ENCODE data around the gene ZNF146.
"Not testable (repeated sequence)": the region's sequence is repeated elsewhere in the genome, so short reads cannot be mapped to it uniquely, and the experiment has no call there.

Gene ZNF146

GRCh38 chr19:36214386-36215275, at the start of gene ZNF146, which contains the start of gene ZNF565:
Gene ZNF146, plus strand, starts transcription at chr19:36215106. Its CDS starts 21,335 bp downstream, at chr19:36236441.
Gene ZNF565, minus strand, starts transcription at chr19:36214665. Its CDS starts 12,680 bp downstream, at chr19:36201985.
- DNase-seq (ENCODE audit: low spot score): peak; percentile 95

DNA sequence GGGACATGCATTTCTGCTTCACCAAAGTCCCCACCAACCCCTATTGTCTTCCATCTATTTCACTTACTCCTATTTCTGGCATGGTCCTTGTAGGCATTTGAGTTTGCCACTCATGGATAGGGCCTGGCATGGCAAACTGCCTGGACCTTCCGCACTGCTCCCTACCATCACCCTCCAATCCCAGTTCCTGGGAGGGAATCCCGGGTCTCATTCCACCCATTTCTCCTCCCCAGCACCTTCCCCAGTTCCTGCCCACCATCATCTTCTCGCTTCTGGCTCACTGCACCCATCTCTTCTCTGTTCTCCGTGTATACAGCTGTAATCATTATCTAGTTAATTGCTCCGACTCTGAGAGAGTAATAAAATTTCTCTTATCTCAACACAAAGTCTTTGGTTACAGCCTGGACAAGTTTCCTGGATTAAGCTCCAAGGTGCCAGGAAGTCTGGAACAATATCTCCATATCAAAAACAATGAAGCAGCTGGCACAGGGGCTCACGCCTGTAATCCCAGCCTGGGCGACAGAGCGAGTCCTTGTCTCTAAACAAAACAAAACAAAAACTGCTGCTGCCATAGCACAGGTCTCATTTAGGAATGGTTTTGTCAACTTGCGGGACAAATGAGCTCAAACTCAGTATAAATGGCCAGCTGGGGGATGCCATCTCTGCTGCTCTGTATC, 45.7 kb upstream of the ZNF146 start:
- no peak for DNase-seq (ENCODE audit: low spot score)

DNA sequence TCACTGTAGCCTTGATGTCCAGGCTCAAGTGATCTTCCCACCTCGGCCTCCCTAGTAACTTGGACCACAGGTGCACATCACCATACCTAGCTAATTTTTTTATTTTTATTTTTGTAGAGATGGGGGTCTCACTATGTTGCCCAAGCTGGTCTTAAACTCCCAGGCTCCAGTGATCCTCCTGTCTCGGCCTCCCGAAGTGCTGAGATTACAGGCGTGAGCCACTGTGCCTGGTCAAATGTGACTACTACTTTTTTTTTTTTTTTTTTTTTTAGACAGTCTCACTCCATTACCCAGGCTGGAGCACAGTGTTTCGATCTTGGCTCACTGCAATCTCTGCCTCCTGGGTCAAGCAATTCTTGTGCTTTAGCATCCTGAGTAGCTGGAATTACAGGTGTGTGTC, 42.1 kb upstream of the ZNF146 start:
- DNase-seq (ENCODE audit: low spot score): no peak

DNA sequence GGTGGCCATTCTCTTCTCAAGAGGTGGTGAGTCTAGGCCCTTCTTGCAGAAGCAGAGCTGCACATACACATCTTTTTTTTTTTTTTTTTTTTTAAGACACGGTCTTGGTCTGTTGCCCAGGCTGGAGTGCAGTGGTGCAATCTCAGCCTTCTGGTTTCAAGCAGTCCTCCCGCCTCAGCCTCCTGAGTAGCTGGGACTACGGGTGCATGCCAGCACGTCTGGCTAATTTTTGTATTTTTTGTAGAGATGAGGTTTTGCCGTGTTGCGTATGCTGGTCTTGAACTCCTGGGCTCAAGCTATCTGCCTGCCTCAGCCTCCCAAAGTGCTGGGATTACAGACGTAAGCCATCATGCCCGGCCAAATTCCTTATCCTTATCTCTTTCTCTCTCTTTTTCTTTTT, 41.1 kb upstream of the ZNF146 start:
- DNase-seq (ENCODE audit: low spot score): not testable (repeated sequence)

GRCh38 chr19:36179077-36179476, 35.8 kb upstream of the ZNF146 start:
- DNase-seq (ENCODE audit: low spot score): not testable (repeated sequence)

DNA sequence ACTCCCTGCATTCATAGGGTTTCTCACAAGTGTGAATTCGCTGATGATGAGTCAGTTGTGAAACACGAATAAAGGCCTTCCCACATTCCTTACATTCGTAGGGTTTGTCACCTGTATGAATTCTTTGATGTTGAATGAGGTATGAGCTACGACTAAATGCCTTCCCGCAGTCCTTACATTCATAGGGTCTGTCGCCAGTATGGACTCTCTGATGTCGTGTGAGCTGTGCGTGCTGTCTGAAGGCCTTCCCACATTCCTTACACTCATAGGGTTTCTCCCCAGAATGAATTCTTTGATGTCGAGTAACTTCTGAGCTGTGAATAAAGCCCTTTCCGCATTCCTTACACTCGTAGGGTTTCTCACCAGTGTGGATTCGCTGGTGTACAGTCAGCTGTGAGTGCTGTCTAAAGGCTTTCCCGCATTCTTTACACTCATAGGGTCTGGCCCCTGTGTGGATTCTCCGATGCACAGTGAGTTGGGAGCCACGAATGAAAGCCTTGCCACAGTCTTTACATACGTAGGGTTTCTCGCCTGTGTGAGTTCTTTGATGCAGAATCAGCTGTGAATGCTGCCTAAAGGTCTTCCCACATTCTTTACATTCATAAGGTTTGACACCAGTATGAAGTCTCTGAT, 32.2 kb upstream of the ZNF146 start:
- DNase-seq (ENCODE audit: low spot score): no peak

DNA sequence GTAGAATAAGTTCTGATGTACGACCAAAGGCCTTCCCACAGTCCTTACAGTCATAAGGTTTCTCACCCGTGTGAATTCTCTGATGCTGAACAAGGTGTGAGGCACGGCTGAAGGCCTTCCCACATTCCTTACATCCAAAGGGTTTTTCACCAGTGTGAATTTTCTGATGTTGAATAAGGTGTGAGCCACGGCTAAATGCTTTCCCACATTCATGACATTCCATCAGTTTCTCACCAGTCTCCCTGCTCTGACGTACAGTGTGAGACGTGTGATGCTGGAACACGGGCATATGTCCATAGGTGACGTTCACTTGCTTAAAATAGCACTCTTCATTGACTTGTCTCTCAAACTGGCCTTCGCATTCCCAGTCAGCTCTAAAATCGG, 31.7 kb upstream of the ZNF146 start:
- DNase-seq (ENCODE audit: low spot score): no peak

DNA sequence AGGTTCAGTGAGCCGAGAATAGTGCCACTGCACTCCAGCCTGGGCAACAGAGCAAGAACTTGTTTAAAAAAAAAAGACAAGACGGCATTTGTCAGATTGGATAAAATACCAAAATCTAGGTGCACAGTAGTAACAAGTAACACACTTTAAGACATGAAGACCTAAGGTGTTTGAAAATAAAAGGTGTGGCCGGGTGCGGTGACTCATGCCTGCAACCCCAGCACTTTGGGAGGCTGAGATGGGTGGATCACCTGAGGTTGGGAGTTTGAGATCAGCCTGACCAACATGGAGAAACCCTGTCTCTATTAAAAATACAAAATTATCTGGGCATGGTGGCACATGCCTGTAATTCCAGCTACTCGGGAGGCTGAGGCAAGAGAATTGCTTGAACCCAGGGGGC, 28.2 kb upstream of the ZNF146 start:
- DNase-seq (ENCODE audit: low spot score): not testable (repeated sequence)

DNA sequence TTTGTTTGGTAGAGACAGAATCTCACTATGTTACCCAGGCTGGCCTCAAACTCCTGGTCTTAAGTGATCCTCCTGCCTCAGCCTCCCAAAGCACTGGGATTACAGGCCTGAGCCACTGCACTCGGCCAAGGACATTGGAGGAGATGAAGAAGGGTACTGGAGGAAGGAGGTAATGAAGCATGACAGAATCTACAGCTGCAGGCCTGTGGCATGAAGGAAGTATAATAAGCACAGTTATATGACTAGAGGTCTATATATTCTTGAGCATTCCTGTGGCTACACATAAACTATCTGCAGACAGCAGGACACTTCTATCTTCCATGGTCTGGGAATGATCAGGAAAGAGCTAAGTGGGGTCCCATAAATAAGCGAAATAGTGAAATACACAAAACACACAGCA, 18.7 kb upstream of the ZNF146 start:
- DNase-seq (ENCODE audit: low spot score): no peak

DNA sequence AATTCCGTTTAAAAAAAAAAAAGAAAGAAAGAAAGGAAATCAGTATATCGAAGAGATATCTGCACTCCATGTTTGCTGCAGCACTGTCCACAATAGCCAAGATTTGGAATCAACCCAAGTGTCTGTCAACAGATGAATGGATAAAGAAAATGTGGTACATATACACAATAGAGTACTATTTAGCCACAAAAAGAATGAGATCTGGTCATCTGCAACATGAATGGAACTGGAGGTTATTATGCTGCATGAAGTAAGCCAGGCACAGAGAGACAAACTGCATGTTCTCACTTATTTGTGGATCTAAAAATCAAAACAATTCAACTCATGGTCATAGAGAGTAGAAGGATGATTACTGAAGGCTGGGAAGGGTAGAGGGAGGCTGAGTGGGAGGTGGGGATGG, 16.8 kb upstream of the ZNF146 start:
- DNase-seq (ENCODE audit: low spot score): no peak

- no peak for DNase-seq (ENCODE audit: low spot score)
Observed at GRCh38 chr19:36201684-36202083, 13.2 kb upstream of the ZNF146 start.

- DNase-seq (ENCODE audit: low spot score): no peak
Observed at GRCh38 chr19:36203293-36203692, 11.6 kb upstream of the ZNF146 start.

- DNase-seq (ENCODE audit: low spot score): no peak
Observed at GRCh38 chr19:36207605-36208252, 7.2 kb upstream of the ZNF146 start.

DNA sequence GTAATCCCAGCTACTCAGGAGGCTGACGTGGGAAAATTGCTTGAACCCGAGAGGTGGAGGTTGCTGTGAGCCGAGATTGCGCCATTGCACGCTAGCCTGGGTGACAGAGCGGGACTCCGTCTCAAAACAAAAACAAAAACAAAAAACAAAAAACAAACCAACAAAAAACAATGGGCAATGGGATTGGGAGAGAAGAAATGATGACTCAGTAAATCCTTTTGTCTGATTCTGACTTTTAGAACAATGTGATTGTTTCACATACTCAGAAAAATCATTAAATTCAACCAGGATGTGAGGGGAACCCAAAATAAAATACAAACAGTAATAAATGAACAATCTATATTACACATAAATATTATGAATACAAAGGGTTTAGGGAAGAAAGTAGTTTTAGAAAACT, 5.5 kb upstream of the ZNF146 start:
- no peak for DNase-seq (ENCODE audit: low spot score)

GRCh38 chr19:36210497-36210896, 4.4 kb upstream of the ZNF146 start:
- DNase-seq (ENCODE audit: low spot score): no peak

- DNase-seq (ENCODE audit: low spot score): no peak
Observed at GRCh38 chr19:36212895-36213294, 2.0 kb upstream of the ZNF146 start.

- no peak for DNase-seq (ENCODE audit: low spot score)
Observed at GRCh38 chr19:36215276-36216123, 594 bp downstream of the ZNF146 start.

DNA sequence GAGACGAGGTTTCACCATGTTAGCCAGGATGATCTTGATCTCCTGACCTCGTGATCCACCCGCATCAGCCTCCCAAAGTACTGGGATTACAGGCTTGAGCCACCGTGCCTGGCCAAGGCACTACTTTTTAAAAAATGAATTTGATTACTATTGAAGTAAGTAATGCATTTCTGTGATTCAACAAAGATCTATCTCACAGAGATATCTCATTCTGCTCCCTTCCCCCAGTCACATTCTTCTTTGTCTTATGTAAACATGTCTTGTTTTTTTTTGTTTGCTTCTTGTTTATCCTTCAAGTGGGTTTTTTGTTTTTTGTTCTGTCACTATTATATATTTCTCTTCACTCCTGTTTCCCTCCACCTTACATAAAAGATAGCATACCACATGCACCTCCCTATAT, 6.6 kb downstream of the ZNF146 start:
- DNase-seq (ENCODE audit: low spot score): no peak

GRCh38 chr19:36222503-36222902, 7.6 kb downstream of the ZNF146 start:
- DNase-seq (ENCODE audit: low spot score): no peak

DNA sequence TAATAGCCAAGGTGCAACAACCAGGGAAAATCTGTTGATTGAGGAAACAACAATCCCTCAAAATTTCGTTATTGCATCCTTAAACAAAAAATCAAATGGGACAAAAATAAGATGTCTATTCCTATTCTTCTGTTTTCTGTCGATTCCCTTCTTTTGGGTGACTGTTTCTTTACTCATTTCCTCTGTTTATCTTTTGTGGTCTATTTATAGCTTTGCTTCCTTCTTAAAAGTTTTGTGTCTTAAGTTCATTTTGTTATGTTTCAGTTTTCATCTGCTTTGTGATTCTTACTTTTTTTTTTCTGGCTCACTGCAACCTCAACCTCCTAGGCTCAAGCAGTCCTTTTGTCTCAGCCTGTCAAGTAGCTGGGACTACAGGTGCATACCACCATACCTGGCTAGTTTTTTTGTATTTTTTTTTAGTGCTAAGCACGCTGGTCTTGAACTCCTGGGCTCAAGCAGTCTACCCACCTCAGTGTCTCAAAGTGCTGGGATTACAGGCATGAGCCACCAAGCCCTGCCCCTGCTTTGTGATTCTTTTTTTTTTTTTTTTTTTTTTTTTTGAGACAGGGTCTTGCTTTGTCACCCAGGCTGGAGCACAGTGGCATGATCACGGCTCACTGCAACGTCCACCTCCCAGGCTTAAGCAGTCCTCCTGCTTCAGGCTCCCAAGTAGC, 10.4 kb downstream of the ZNF146 start:
- DNase-seq (ENCODE audit: low spot score): no peak

GRCh38 chr19:36233626-36234025, 18.7 kb downstream of the ZNF146 start:
- not testable (repeated sequence) for DNase-seq (ENCODE audit: low spot score)
